PFSK-1 (cell line): ENCODE results near the gene SNCAIP.

ENCODE experiments used
- FOXP2 ChIP-seq: optimal IDR thresholded peaks from 2 replicates; pipeline ENCODE3; 2011; ENCODE audit warnings: borderline replicate concordance, control low read depth, inconsistent platforms; ENCODE audit not compliant: insufficient read depth; ENCODE audit errors: extremely low read length, extremely low read depth
- POLR2AphosphoS5 ChIP-seq: IDR thresholded peaks from 2 replicates; pipeline ENCODE4 v1.6.1; 2012; ENCODE audit warnings: low read depth, mild to moderate bottlenecking, control low read depth, low read length, moderate library complexity
- REST ChIP-seq, 2 experiments: IDR thresholded peaks; 2 replicates each; pipeline versions ENCODE4 v1.6.1 to v1.8.0; 2011 to 2012; ENCODE audit warnings: low read depth in 2 of 2, low read length in 2 of 2, control low read depth in 1 of 2, inconsistent platforms in 1 of 2, mild to moderate bottlenecking in 1 of 2, moderate library complexity in 1 of 2; ENCODE audit not compliant: insufficient read depth in 1 of 2
- SIN3A ChIP-seq: IDR thresholded peaks from 2 replicates; pipeline ENCODE4 v1.6.1; 2012; ENCODE audit warnings: mild to moderate bottlenecking, low read length, moderate library complexity, borderline replicate concordance; ENCODE audit not compliant: insufficient read depth
- TAF1 ChIP-seq: IDR thresholded peaks from 2 replicates; pipeline ENCODE4 v1.6.1; 2012; ENCODE audit warnings: low read length, control low read depth, borderline replicate concordance; ENCODE audit not compliant: insufficient read depth

SNCAIP gene

GRCh38 chr5:122420537-122421236 is 108.7 kb downstream of the SNCAIP start:
- TF ChIP-seq POLR2AphosphoS5, result no peak
- no peak for TF ChIP-seq FOXP2
- no peak for TF ChIP-seq TAF1
- TF ChIP-seq SIN3A, result no peak
- TF ChIP-seq REST (IDR thresholded peaks at IDR 0.05; ENCODE audit: insufficient read depth in 1 of 2, low read depth in 2 of 2, low read length in 2 of 2), result no peak

- TF ChIP-seq FOXP2 (no peak), POLR2AphosphoS5 (no peak), TAF1 (no peak), SIN3A (no peak), REST (IDR thresholded peaks at IDR 0.05; ENCODE audit: insufficient read depth in 1 of 2, low read depth in 2 of 2, low read length in 2 of 2) (no peak)
Measured at GRCh38 chr5:122421374-122422079, 109.5 kb downstream of the SNCAIP start.

- TF ChIP-seq POLR2AphosphoS5, result no peak
- TF ChIP-seq REST (IDR thresholded peaks at IDR 0.05; ENCODE audit: insufficient read depth in 1 of 2, low read depth in 2 of 2, low read length in 2 of 2), result no peak
- TF ChIP-seq FOXP2, result no peak
- no peak for TF ChIP-seq TAF1
- TF ChIP-seq SIN3A, result no peak
Measured at GRCh38 chr5:122423221-122423620, 111.2 kb downstream of the SNCAIP start.

- TF ChIP-seq REST (IDR thresholded peaks at IDR 0.05; ENCODE audit: insufficient read depth in 1 of 2, low read depth in 2 of 2, low read length in 2 of 2) (no peak), FOXP2 (no peak), TAF1 (no peak), SIN3A (no peak), POLR2AphosphoS5 (no peak)
Measured at GRCh38 chr5:122424132-122424531, 112.1 kb downstream of the SNCAIP start.
